ENCODE results near the gene VIL1.

Gene VIL1

DNA sequence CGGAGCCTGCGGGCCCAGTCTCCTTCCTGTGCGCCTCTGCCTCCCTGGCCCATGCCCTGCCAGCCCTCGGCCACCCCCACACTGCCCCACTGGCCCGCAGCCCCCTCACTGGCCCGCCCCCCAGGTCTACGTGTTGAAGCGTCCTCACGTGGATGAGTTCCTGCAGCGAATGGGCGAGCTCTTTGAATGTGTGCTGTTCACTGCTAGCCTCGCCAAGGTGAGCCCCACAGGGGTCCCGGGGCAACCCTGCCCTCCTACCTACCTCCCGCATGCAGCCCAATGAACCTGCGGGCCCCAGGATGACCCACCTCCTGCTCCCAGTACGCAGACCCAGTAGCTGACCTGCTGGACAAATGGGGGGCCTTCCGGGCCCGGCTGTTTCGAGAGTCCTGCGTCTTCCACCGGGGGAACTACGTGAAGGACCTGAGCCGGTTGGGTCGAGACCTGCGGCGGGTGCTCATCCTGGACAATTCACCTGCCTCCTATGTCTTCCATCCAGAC, 16.0 kb upstream of the VIL1 start:
- no peak overlapping the region for H2AFZ ChIP-seq (ENCODE audit: low read depth, low read length, severe bottlenecking)
- H3K4me3 ChIP-seq (ENCODE audit: insufficient read depth, low read length, poor library complexity, severe bottlenecking), result no peak overlapping the region
- peaks cover 14% of the 10 kb centered on the region for H3F3A ChIP-seq (ENCODE audit: insufficient read depth)
- no peaks in the 10 kb centered on the region for H3K9me2 ChIP-seq (replicated peaks; ENCODE audit: insufficient read depth, low read length)
- H3K36me3 ChIP-seq (ENCODE audit: low read length), result no peaks in the 10 kb centered on the region
- no peak for TF ChIP-seq EZH2phosphoT487 (conservative IDR thresholded peaks at IDR 0.05; ENCODE audit: low read length)
- TF ChIP-seq, protein P1, sequence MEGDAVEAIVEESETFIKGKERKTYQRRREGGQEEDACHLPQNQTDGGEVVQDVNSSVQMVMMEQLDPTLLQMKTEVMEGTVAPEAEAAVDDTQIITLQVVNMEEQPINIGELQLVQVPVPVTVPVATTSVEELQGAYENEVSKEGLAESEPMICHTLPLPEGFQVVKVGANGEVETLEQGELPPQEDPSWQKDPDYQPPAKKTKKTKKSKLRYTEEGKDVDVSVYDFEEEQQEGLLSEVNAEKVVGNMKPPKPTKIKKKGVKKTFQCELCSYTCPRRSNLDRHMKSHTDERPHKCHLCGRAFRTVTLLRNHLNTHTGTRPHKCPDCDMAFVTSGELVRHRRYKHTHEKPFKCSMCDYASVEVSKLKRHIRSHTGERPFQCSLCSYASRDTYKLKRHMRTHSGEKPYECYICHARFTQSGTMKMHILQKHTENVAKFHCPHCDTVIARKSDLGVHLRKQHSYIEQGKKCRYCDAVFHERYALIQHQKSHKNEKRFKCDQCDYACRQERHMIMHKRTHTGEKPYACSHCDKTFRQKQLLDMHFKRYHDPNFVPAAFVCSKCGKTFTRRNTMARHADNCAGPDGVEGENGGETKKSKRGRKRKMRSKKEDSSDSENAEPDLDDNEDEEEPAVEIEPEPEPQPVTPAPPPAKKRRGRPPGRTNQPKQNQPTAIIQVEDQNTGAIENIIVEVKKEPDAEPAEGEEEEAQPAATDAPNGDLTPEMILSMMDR (IDR thresholded peaks at IDR 0.05; ENCODE audit: insufficient read depth, low read length, poor library complexity, severe bottlenecking), result no peak
- H3K4me2 ChIP-seq (ENCODE audit: low read depth, low read length, poor library complexity, severe bottlenecking), result no peak overlapping the region
- no peaks in the 10 kb centered on the region for H4K20me1 ChIP-seq (ENCODE audit: low read depth, low read length)
- H3K27me3 ChIP-seq (ENCODE audit: low read length), result no peaks in the 10 kb centered on the region
- no peaks in the 10 kb centered on the region for H3K9me3 ChIP-seq (ENCODE audit: insufficient read depth, low read length)
- H3K79me2 ChIP-seq (ENCODE audit: insufficient read depth, low read length), result peaks cover 11% of the 10 kb centered on the region; the same call in 1 of the 2 replicates
- no peak overlapping the region for H3K9ac ChIP-seq (ENCODE audit: low read length)
- H3K27ac ChIP-seq (ENCODE audit: low read depth, low read length), result no peak overlapping the region

DNA sequence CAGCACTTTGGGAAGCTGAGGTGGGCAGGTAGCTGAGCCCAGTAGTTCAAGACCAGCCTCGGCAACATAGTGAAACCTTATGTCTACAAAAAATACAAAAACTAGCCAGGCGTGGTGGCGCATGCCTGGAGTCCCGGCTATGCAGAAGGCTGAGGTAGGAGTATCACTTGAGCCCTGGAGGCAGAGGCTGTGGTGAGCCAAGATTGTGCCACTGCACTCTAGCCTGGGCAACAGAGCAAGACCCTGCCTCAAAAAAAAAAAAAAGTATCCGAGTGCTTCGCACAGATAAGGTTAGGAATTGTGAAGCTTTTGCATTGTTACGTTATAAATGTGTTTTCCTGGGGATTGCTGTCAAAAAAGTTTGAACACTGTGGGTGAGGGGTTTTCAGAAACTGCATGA, 15.1 kb upstream of the VIL1 start:
- no peaks in the 10 kb centered on the region for H3K9me3 ChIP-seq (ENCODE audit: insufficient read depth, low read length)
- H3K4me2 ChIP-seq (ENCODE audit: low read depth, low read length, poor library complexity, severe bottlenecking), result no peak overlapping the region
- H4K20me1 ChIP-seq (ENCODE audit: low read depth, low read length), result no peaks in the 10 kb centered on the region
- H3K9ac ChIP-seq (ENCODE audit: low read length), result no peak overlapping the region
- no peaks in the 10 kb centered on the region for H3K27me3 ChIP-seq (ENCODE audit: low read length)
- H3K27ac ChIP-seq (ENCODE audit: low read depth, low read length), result no peak overlapping the region
- H3K9me2 ChIP-seq (replicated peaks; ENCODE audit: insufficient read depth, low read length), result no peaks in the 10 kb centered on the region
- H3K36me3 ChIP-seq (ENCODE audit: low read length), result no peaks in the 10 kb centered on the region
- TF ChIP-seq EZH2phosphoT487 (conservative IDR thresholded peaks at IDR 0.05; ENCODE audit: low read length), result no peak
- TF ChIP-seq, protein P1 (IDR thresholded peaks at IDR 0.05; ENCODE audit: insufficient read depth, low read length, poor library complexity, severe bottlenecking), result no peak
- H3K4me3 ChIP-seq (ENCODE audit: insufficient read depth, low read length, poor library complexity, severe bottlenecking), result no peak overlapping the region
- H2AFZ ChIP-seq (ENCODE audit: low read depth, low read length, severe bottlenecking), result no peak overlapping the region
- H3F3A ChIP-seq (ENCODE audit: insufficient read depth), result peaks cover 14% of the 10 kb centered on the region
- peaks cover 11% of the 10 kb centered on the region; the same call in 1 of the 2 replicates for H3K79me2 ChIP-seq (ENCODE audit: insufficient read depth, low read length)

DNA sequence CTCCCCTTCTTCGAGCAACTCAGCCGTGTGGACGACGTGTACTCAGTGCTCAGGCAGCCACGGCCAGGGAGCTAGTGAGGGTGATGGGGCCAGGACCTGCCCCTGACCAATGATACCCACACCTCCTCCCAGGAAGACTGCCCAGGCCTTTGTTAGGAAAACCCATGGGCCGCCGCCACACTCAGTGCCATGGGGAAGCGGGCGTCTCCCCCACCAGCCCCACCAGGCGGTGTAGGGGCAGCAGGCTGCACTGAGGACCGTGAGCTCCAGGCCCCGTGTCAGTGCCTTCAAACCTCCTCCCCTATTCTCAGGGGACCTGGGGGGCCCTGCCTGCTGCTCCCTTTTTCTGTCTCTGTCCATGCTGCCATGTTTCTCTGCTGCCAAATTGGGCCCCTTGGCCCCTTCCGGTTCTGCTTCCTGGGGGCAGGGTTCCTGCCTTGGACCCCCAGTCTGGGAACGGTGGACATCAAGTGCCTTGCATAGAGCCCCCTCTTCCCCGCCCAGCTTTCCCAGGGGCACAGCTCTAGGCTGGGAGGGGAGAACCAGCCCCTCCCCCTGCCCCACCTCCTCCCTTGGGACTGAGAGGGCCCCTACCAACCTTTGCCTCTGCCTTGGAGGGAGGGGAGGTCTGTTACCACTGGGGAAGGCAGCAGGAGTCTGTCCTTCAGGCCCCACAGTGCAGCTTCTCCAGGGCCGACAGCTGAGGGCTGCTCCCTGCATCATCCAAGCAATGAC, 14.4 kb upstream of the VIL1 start:
- H3K27ac ChIP-seq (ENCODE audit: low read depth, low read length), result no peak overlapping the region
- H3F3A ChIP-seq (ENCODE audit: insufficient read depth), result peaks cover 14% of the 10 kb centered on the region
- no peak overlapping the region for H3K4me3 ChIP-seq (ENCODE audit: insufficient read depth, low read length, poor library complexity, severe bottlenecking)
- H3K36me3 ChIP-seq (ENCODE audit: low read length), result no peaks in the 10 kb centered on the region
- H4K20me1 ChIP-seq (ENCODE audit: low read depth, low read length), result no peaks in the 10 kb centered on the region
- H2AFZ ChIP-seq (ENCODE audit: low read depth, low read length, severe bottlenecking), result no peak overlapping the region
- H3K4me2 ChIP-seq (ENCODE audit: low read depth, low read length, poor library complexity, severe bottlenecking), result no peak overlapping the region
- H3K9me2 ChIP-seq (replicated peaks; ENCODE audit: insufficient read depth, low read length), result no peaks in the 10 kb centered on the region
- H3K27me3 ChIP-seq (ENCODE audit: low read length), result no peaks in the 10 kb centered on the region
- H3K79me2 ChIP-seq (ENCODE audit: insufficient read depth, low read length), result peaks cover 11% of the 10 kb centered on the region; the same call in 1 of the 2 replicates
- H3K9ac ChIP-seq (ENCODE audit: low read length), result no peak overlapping the region
- H3K9me3 ChIP-seq (ENCODE audit: insufficient read depth, low read length), result no peaks in the 10 kb centered on the region
- TF ChIP-seq, protein P1 (IDR thresholded peaks at IDR 0.05; ENCODE audit: insufficient read depth, low read length, poor library complexity, severe bottlenecking), result no peak
- no peak for TF ChIP-seq EZH2phosphoT487 (conservative IDR thresholded peaks at IDR 0.05; ENCODE audit: low read length)

Measured in SU-DHL-6 (cell line).